Superior temporal gyrus (tissue), 1 donor: Measurements from ENCODE around the gene SLC24A4.

Experiments used
- DNase-seq: peaks from one replicate; pipeline ENCODE4 v3.0.0-alpha.2; 2016; ENCODE audit errors: extremely low spot score

SLC24A4 gene

GRCh38 chr14:92546347-92547053 lies 223.5 kb downstream of the SLC24A4 start:
- DNase-seq, result no peak

GRCh38 chr14:92549105-92549858 lies 226.3 kb downstream of the SLC24A4 start:
- DNase-seq, result no peak

GRCh38 chr14:92549859-92550230 lies 226.9 kb downstream of the SLC24A4 start:
- peak; percentile 17 for DNase-seq
